ENCODE measurements around the gene ANXA4.
"Not testable (repeated sequence)": the region's sequence is repeated elsewhere in the genome, so short reads cannot be mapped to it uniquely, and the experiment has no call there.

The ANXA4 gene

GRCh38 chr2:69828938-69829255, 87.0 kb downstream of the ANXA4 start:
- POLR2A ChIA-PET = interaction anchor here (0.7 to 1.2 kb wide), 6 partner anchors 38 to 464 kb away, joined by 3 to 6 read pairs (median 3); partner anchors contain the start of genes ANXA4, MXD1, NFU1 and SNRNP27
- CTCF ChIA-PET = no interaction called here
- TF ChIP-seq FOXA1 (IDR thresholded peaks at IDR 0.05) (no peak), PKNOX1 (IDR thresholded peaks at IDR 0.05) (no peak), CTBP1 (IDR thresholded peaks at IDR 0.05; ENCODE audit: borderline replicate concordance) (no peak), L3MBTL2 (conservative IDR thresholded peaks at IDR 0.05) (no peak), SP1 (IDR thresholded peaks at IDR 0.05) (no peak), NFRKB (IDR thresholded peaks at IDR 0.05) (no peak), ZNF384 (IDR thresholded peaks at IDR 0.05) (no peak), BHLHE40 (IDR thresholded peaks at IDR 0.05; ENCODE audit: borderline replicate concordance) (no peak), LEF1 (IDR thresholded peaks at IDR 0.05; ENCODE audit: borderline replicate concordance) (no peak), TARDBP (IDR thresholded peaks at IDR 0.05) (no peak), FOXK2 (IDR thresholded peaks at IDR 0.05) (no peak), HDGF (IDR thresholded peaks at IDR 0.05; ENCODE audit: borderline replicate concordance) (no peak)
- no peak for DNase-seq (ENCODE audit: extremely low spot score)

DNA sequence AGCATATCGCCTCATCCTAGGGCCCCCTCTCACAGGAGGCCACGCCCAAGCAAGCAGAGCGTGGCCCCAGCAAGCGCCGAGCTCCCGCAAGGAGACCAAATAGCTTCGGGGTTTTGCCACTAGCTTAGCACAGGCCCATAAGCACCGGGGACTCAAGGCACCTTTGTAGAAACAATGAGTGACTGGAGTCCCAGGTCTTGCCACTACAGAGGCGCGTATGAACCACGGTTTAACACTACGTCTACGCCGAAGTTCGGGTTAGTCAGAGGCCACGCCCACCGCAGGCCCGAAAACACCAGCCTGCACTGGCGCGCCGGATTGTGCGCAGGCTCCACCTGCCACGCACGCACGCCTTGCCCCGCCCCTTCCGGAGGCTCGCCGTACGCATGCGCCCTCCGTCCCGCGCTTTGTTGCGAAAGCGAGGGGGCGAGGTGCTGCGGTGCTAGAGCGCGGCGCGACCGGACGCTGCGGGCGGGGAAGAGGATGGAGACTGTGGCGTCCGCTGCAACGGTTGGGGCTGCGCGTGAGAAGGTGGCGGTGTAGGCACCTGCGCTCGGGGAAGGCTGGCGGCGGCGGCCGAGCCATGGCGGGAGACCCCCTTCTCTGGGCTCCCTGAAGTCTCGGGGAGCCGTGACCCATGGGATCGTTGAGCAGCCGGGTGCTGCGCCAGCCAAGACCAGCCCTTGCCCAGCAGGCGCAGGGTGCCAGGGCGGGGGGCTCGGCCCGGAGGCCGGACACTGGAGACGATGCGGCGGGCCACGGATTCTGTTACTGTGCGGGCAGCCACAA, 87.5 kb downstream of the ANXA4 start, which contains the start of gene GMCL1:
Gene GMCL1, plus strand, starts transcription at position 405 of the 789 bp plus-strand sequence. Its CDS starts 233 bp downstream, at position 638.
- DNase-seq (ENCODE audit: extremely low spot score) = peak; percentile 95
- TF ChIP-seq NFRKB (IDR thresholded peaks at IDR 0.05) (no peak), L3MBTL2 (conservative IDR thresholded peaks at IDR 0.05) (peak; percentile 95)
- CTCF ChIA-PET = no interaction called here
- POLR2A ChIA-PET = interaction anchor here (0.7 to 1.2 kb wide), 6 partner anchors 39 to 464 kb away, joined by 3 to 6 read pairs (median 3); partner anchors contain the start of genes ANXA4, MXD1, NFU1 and SNRNP27

DNA sequence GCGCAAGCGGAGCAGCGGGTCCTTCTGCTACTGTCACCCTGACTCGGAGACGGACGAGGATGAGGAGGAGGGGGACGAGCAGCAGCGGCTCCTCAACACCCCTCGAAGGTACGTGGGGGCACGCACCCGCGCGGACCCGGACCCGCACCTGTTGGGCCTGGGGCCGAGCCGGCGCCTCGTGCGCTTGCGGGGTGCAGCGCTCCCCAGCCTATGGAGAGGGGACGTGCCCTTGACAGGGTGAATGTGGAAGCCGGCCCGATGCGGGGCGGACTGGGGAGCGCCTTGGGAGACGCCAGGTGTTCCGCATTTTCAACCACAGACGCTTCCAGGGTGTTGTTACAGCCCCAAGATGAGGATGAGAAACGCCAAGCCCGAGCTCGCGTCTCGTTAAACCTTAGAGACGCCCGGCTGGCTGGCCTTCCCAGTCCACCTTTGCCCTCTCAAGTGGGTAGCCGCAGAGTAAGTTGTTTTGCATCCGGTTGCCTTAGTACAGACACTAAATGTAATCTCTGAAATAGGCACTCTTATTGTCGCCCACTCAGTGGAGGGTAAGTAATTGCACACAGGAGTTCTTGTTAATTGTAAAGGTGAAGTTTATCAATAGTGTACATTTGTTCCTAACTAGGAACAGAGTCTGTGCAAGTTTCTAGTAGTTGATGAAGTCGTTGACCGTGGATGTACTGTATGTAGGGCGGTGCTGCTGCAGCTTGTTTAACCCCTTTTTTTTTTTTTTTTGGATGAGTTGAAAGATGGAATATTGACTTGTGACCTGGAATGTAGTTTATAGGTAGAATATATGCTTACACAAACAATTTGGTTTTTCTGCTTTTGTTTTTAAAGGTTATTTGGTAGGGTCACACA, 88.3 kb downstream of the ANXA4 start:
- POLR2A ChIA-PET = no interaction called here
- peak; percentile 30 for DNase-seq (ENCODE audit: extremely low spot score)
- TF ChIP-seq ZNF384 (IDR thresholded peaks at IDR 0.05) (peak; percentile 82), NFRKB (IDR thresholded peaks at IDR 0.05) (no peak), ELF4 (IDR thresholded peaks at IDR 0.05) (no peak), FOXA1 (IDR thresholded peaks at IDR 0.05) (no peak), FOXM1 (IDR thresholded peaks at IDR 0.05; ENCODE audit: borderline replicate concordance) (no peak)
- CTCF ChIA-PET = interaction anchor here (0.6 to 0.7 kb wide), 3 partner anchors 17 to 106 kb away, joined by 3 to 6 read pairs (median 4); no protein-coding TSS in a partner anchor

DNA sequence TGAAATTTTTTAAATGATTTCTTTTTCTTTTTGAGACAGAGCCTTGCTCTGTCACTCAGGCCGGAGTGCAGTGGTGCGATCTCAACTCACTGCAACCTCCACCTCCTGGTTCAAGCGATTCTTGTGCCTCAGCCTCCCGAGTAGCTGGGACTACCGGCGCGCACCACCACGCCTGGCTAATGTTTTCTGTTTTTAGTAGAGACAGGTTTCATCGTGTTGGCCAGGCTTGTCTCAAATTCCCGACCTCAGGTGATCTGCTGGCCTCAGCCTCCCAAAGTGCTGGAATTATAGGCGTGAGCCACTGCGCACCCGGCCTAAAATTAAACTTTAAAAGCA, 88.9 kb downstream of the ANXA4 start:
- DNase-seq (ENCODE audit: extremely low spot score); POLR2A ChIA-PET: not testable (repeated sequence)
- CTCF ChIA-PET = interaction anchor here (0.7 kb wide), 1 partner anchor 72 kb away, joined by 4 read pairs; no protein-coding TSS in a partner anchor
- TF ChIP-seq PKNOX1 (IDR thresholded peaks at IDR 0.05) = peak; percentile 27; the same call in 1 of the 2 replicates

- CTCF ChIA-PET = interaction anchor here (0.7 kb wide), 2 partner anchors 70 to 73 kb away, joined by 3 to 4 read pairs; no protein-coding TSS in a partner anchor
- no peak for DNase-seq (ENCODE audit: extremely low spot score)
- POLR2A ChIA-PET = no interaction called here
- TF ChIP-seq FOXK2 (IDR thresholded peaks at IDR 0.05) (no peak), HDGF (IDR thresholded peaks at IDR 0.05; ENCODE audit: borderline replicate concordance) (no peak), SP1 (IDR thresholded peaks at IDR 0.05) (no peak), PKNOX1 (IDR thresholded peaks at IDR 0.05) (no peak), CTBP1 (IDR thresholded peaks at IDR 0.05; ENCODE audit: borderline replicate concordance) (no peak)
These were observed 89.5 kb downstream of the ANXA4 start for GRCh38 chr2:69831354-69831905.

DNA sequence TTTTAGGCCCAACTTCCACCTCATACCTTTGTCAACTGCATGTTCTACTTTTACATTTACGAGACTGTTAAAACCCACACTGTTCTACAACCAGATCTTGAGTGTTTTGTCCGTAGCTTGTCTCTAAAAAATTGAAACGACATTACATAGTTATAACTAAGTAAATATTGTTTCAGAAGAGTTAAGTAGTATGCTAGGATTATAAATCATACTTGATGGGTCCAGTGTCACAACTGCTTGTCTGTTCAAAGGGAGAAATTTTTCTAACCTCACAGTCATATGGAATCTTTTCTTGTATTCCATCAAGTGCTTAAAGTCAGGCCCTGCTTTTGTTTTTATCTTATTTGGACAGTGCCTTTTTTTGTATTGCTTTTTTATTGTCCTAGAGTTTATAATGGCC, 91.8 kb downstream of the ANXA4 start:
- CTCF ChIA-PET = interaction anchor here (1.4 kb wide), 1 partner anchor 109 kb away, joined by 3 read pairs; no protein-coding TSS in a partner anchor
- TF ChIP-seq TARDBP (IDR thresholded peaks at IDR 0.05) (no peak), ZNF384 (IDR thresholded peaks at IDR 0.05) (no peak), PKNOX1 (IDR thresholded peaks at IDR 0.05) (peak; percentile 64)
- POLR2A ChIA-PET = no interaction called here
- DNase-seq (ENCODE audit: extremely low spot score) = no peak

All from HEK293T (cell line).